Right cardiac atrium (tissue), 5 donors: ENCODE measurements around the gene DCBLD2. TPM values are rescaled to one million over a fixed set of nuclear protein-coding genes. Genes with fewer than 3 reads are reported as not detected.

Source experiments
- ATAC-seq, 2 donors: fragments of 200-7000 bp; cut with Tn5 transposase; one replicate each; pipeline versions ENCODE4 v1.8.0 to v1.9.1; 2020; ENCODE audit warnings: moderate library complexity in 2 of 2, mild to moderate bottlenecking in 1 of 2
- DNase-seq, 3 donors: peaks; one replicate each; pipeline ENCODE4 v3.0.0-alpha.2; 2020
- H3K27ac ChIP-seq: one replicate; pipeline ENCODE4 v1.5.1; 2013; ENCODE audit warnings: mild to moderate bottlenecking, low read length, control low read depth, moderate library complexity
- H3K27me3 ChIP-seq: one replicate; pipeline ENCODE4 v1.6.1; 2013; ENCODE audit not compliant: control insufficient read depth, insufficient read depth
- H3K4me1 ChIP-seq: one replicate; pipeline ENCODE4 v1.6.1; 2013; ENCODE audit warnings: low read length; ENCODE audit not compliant: control insufficient read depth, insufficient read depth
- H3K4me3 ChIP-seq: one replicate; pipeline ENCODE4 v1.5.1; 2013; ENCODE audit warnings: low read length, control low read depth
- H3K9me3 ChIP-seq: one replicate; pipeline ENCODE4 v1.6.1; 2013; ENCODE audit warnings: low read length; ENCODE audit not compliant: control insufficient read depth
- WGBS: extraction: QIAGEN DNeasy Blood & Tissue Kit; methylation state at CpG from one replicate; pipeline ENCODE4 v1.1.7; 2013; 5-methylcytosine and 5-hydroxymethylcytosine counted together
- intact Hi-C, 4 donors: fragments of 100-400 bp; cut with DNase I; formaldehyde crosslinking; loops; one replicate each; pipeline versions ENCODE4 v1.11.0 to v1.14.0; 2022 to 2023
- polyA plus RNA-seq: library from polyadenylated mRNA; stranded (reverse); fragments of 200-250 nt; gene quantifications from one replicate; pipeline ENCODE4 v1.2.3, GENCODE V29; 2013
- total RNA-seq, 4 donors: library from RNA; stranded (reverse); fragmentation: NEBNext Ultra II Directional; extraction: Animal tissue kit (Norgen Biotek cat#: 25700); gene quantifications; one replicate each; pipeline ENCODE4 v1.2.1, GENCODE V29; 2021
- donor health status: healthy with polysubstance abuse.
- donor health status: DM: no; HTN: yes; CAD: no.
- donor health status: DM: no; HTN: no; CAD: no.
- donor health status: DM: no; HTN: yes; CAD: no; lungs with severe emphysema.
- donor health status: DM: yes; HTN: yes; CAD: no.

Gene DCBLD2
- total and polyA plus RNA-seq, 5 donors, result 13.6 to 40.4 (median 36.1) TPM

GRCh38 chr3:98765721-98766120 lies 135.8 kb downstream of the DCBLD2 start:
- Histone ChIP-seq H3K4me1 (peaks cover 14% of the 10 kb centered on the region), H3K9me3 (no peaks in the 10 kb centered on the region), H3K27me3 (no peaks in the 10 kb centered on the region), H3K4me3 (no peak overlapping the region), H3K27ac (no peak overlapping the region)
- ATAC-seq (peak; percentile 44 to 82), DNase-seq (peak in 1 of 3 donors; percentile 25)
- WGBS, result 33% methylated on average over 4 of the region's 4 CpGs
- intact Hi-C loops, result no loop called here

- Histone ChIP-seq H3K4me3 (peak overlapping the region; percentile 2), H3K4me1 (peaks cover 10% of the 10 kb centered on the region), H3K27me3 (no peaks in the 10 kb centered on the region), H3K27ac (peak overlapping the region; percentile 72), H3K9me3 (no peaks in the 10 kb centered on the region)
- intact Hi-C loops, result no loop called here
- WGBS, result 30% methylated on average over 4 of the region's 4 CpGs
- ATAC-seq (peak in 1 of 2 donors; percentile 26), DNase-seq (no peak)
Observed at GRCh38 chr3:98764472-98764884, 137.0 kb downstream of the DCBLD2 start.

- DNase-seq, result no peak
- Histone ChIP-seq H3K4me1 (peaks cover 10% of the 10 kb centered on the region), H3K9me3 (no peaks in the 10 kb centered on the region), H3K4me3 (no peak overlapping the region), H3K27me3 (no peaks in the 10 kb centered on the region), H3K27ac (peak overlapping the region; percentile 69)
- intact Hi-C loops, result no loop called here
- ATAC-seq, result peak; percentile 10 to 15
- WGBS, result 41% methylated on average over 5 of the region's 5 CpGs
Observed at GRCh38 chr3:98763819-98764418, 137.6 kb downstream of the DCBLD2 start.

GRCh38 chr3:98763076-98763475 lies 138.4 kb downstream of the DCBLD2 start, which contains the start of gene ST3GAL6:
Gene ST3GAL6, plus strand, starts transcription at chr3:98763340. Its CDS starts 5,101 bp downstream, at chr3:98768441.
- DNase-seq (peak in 1 of 3 donors; percentile 16), ATAC-seq (peak; percentile 58 to 70)
- no peaks in the 10 kb centered on the region for H3K9me3 ChIP-seq
- no peaks in the 10 kb centered on the region for H3K27me3 ChIP-seq
- 20% methylated on average over 1 of the region's 1 CpG for WGBS
- peaks cover 9% of the 10 kb centered on the region for H3K4me1 ChIP-seq
- peak within 1 kb of the TSS; percentile 69 for H3K27ac ChIP-seq
- no peak within 1 kb of the TSS for H3K4me3 ChIP-seq
- intact Hi-C loops, result no loop called here

- intact Hi-C loops, result no loop called here
- 39% methylated on average over 2 of the region's 2 CpGs for WGBS
- ATAC-seq, result no peak
- Histone ChIP-seq H3K9me3 (no peaks in the 10 kb centered on the region), H3K27ac (no peak overlapping the region), H3K4me1 (peaks cover 12% of the 10 kb centered on the region), H3K4me3 (no peak overlapping the region), H3K27me3 (no peaks in the 10 kb centered on the region)
- DNase-seq, result no peak
Observed at GRCh38 chr3:98761643-98762229, 139.8 kb downstream of the DCBLD2 start.

- Histone ChIP-seq H3K27ac (no peak overlapping the region), H3K9me3 (no peaks in the 10 kb centered on the region), H3K4me1 (peaks cover 12% of the 10 kb centered on the region), H3K4me3 (no peak overlapping the region), H3K27me3 (no peaks in the 10 kb centered on the region)
- no peak for DNase-seq
- intact Hi-C loops, result no loop called here
- WGBS, result 93% methylated on average over 2 of the region's 2 CpGs
- ATAC-seq, result no peak
Observed at GRCh38 chr3:98759629-98760028, 141.9 kb downstream of the DCBLD2 start.

GRCh38 chr3:98755601-98756000 lies 145.9 kb downstream of the DCBLD2 start:
- intact Hi-C loops, result no loop called here
- Histone ChIP-seq H3K9me3 (no peaks in the 10 kb centered on the region), H3K27ac (no peak overlapping the region), H3K4me1 (peaks cover 3% of the 10 kb centered on the region), H3K27me3 (no peaks in the 10 kb centered on the region), H3K4me3 (no peak overlapping the region)
- DNase-seq (no peak), ATAC-seq (no peak)
- WGBS, result 53% methylated on average over 4 of the region's 4 CpGs

- no peak overlapping the region for H3K27ac ChIP-seq
- DNase-seq, result no peak
- intact Hi-C loops, result no loop called here
- no peaks in the 10 kb centered on the region for H3K27me3 ChIP-seq
- H3K4me3 ChIP-seq, result no peak overlapping the region
- peak; percentile 55 to 83 for ATAC-seq
- H3K9me3 ChIP-seq, result no peaks in the 10 kb centered on the region
- 37% methylated on average over 3 of the region's 3 CpGs for WGBS
- peaks cover 3% of the 10 kb centered on the region for H3K4me1 ChIP-seq
Observed at GRCh38 chr3:98754483-98754882, 147.0 kb downstream of the DCBLD2 start.

GRCh38 chr3:98750276-98750919 lies 151.1 kb downstream of the DCBLD2 start:
- peak; percentile 64 to 65 for ATAC-seq
- Histone ChIP-seq H3K4me3 (no peak overlapping the region), H3K4me1 (no peaks in the 10 kb centered on the region), H3K9me3 (no peaks in the 10 kb centered on the region), H3K27me3 (no peaks in the 10 kb centered on the region), H3K27ac (peak overlapping the region; percentile 51)
- intact Hi-C loops, result no loop called here
- no peak for DNase-seq
- WGBS, result 90% methylated on average over 1 of the region's 1 CpG

GRCh38 chr3:98746882-98747281 lies 154.6 kb downstream of the DCBLD2 start:
- DNase-seq (no peak), ATAC-seq (peak; percentile 53 to 61)
- no peak overlapping the region for H3K4me3 ChIP-seq
- no peaks in the 10 kb centered on the region for H3K9me3 ChIP-seq
- intact Hi-C loops, result no loop called here
- 68% methylated on average over 4 of the region's 4 CpGs for WGBS
- H3K4me1 ChIP-seq, result no peaks in the 10 kb centered on the region
- no peaks in the 10 kb centered on the region for H3K27me3 ChIP-seq
- H3K27ac ChIP-seq, result no peak overlapping the region

GRCh38 chr3:98746122-98746521 lies 155.4 kb downstream of the DCBLD2 start:
- no peak overlapping the region for H3K4me3 ChIP-seq
- 81% methylated on average over 4 of the region's 4 CpGs for WGBS
- H3K4me1 ChIP-seq, result peaks cover 2% of the 10 kb centered on the region
- intact Hi-C loops, result no loop called here
- H3K27ac ChIP-seq, result no peak overlapping the region
- ATAC-seq, result no peak
- no peaks in the 10 kb centered on the region for H3K27me3 ChIP-seq
- no peak for DNase-seq
- no peaks in the 10 kb centered on the region for H3K9me3 ChIP-seq
